OCI-LY3 (cell line): ENCODE measurements around the gene RNU1-2.
"Not testable (repeated sequence)": the region's sequence is repeated elsewhere in the genome, so short reads cannot be mapped to it uniquely, and the experiment has no call there.

Source experiments
- EZH2phosphoT487 ChIP-seq: fragments of 200-600 bp; shearing (Covaris generic); IDR thresholded peaks from 2 replicates; pipeline ENCODE4 v1.6.1; 2018; ENCODE audit warnings: antibody characterized with exemption, mixed run types, low read depth
- TF ChIP-seq, protein P1 (sequence below): fragments of 200-600, 300-600 bp; sonication (generic); IDR thresholded peaks from 2 replicates; pipeline ENCODE4 v1.5.1; 2014; ENCODE audit warnings: antibody characterized with exemption, low read length, low read depth

DNA sequence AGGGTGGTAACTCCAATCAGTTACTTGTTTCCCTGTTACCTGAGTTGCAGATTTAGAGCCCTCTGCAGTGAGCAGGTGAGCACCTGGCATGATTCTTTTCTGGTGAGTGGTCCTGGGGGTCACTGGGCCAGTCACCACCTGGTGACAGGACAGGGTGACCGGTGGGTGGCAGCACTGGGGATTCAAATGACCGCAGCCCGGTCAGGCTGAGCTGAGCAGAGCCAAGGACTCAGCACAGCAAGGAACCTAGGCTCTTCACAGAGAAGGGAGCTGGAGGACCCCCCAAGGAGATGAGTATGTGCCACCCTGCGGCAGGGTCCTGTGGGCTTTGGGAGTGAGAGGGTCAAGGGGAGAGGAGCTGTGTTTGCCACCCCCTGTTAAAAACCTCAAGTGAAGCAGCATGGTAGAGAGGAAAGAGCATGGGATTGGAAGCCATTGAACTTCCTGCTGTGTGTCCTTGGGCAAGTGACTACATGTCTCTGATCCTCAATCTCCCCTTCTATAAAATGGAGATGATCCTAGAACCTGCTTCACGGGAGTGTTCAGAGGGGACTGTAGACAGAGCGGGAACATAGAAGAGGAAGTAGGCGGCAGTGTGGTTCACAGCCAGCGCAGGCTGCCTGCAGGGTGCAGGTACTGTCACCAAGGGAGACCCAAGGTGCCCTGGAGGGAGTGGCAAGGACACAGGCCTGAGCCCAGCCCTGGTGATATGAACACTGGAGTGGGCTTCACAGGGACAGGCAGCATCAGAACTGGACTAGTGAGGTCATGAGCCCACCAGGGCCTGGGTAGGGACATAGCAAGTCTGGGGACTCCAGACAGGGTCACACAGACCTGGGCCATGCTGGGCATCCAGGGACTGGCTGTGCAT lies 16.3 kb downstream of the RNU1-2 start:
- TF ChIP-seq, protein P1, sequence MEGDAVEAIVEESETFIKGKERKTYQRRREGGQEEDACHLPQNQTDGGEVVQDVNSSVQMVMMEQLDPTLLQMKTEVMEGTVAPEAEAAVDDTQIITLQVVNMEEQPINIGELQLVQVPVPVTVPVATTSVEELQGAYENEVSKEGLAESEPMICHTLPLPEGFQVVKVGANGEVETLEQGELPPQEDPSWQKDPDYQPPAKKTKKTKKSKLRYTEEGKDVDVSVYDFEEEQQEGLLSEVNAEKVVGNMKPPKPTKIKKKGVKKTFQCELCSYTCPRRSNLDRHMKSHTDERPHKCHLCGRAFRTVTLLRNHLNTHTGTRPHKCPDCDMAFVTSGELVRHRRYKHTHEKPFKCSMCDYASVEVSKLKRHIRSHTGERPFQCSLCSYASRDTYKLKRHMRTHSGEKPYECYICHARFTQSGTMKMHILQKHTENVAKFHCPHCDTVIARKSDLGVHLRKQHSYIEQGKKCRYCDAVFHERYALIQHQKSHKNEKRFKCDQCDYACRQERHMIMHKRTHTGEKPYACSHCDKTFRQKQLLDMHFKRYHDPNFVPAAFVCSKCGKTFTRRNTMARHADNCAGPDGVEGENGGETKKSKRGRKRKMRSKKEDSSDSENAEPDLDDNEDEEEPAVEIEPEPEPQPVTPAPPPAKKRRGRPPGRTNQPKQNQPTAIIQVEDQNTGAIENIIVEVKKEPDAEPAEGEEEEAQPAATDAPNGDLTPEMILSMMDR, result not testable (repeated sequence)
- TF ChIP-seq EZH2phosphoT487, result not testable (repeated sequence)
